ACHN (cell line): Measurements from ENCODE around the gene MANF.
"Not testable (repeated sequence)": the region's sequence is repeated elsewhere in the genome, so short reads cannot be mapped to it uniquely, and the experiment has no call there.

ENCODE experiments used
- DNase-seq: peaks from one replicate; pipeline ENCODE4 v3.0.0-alpha.2; 2015
- in situ Hi-C: cut with HindIII; loops from 2 replicates; pipeline ENCODE4 v1.10.0; 2017; ENCODE audit warnings: low sequenced_read_pairs, low pct_ligation_motif_present, low pct_unique_long_range_greater_than_20kb

The MANF gene

GRCh38 chr3:51362476-51362875 is 22.6 kb upstream of the MANF start:
- in situ Hi-C loops: no loop called here
- DNase-seq: no peak

GRCh38 chr3:51368276-51368675 is 16.8 kb upstream of the MANF start:
- in situ Hi-C loops, DNase-seq: not testable (repeated sequence)

GRCh38 chr3:51371943-51372557 is 13.0 kb upstream of the MANF start:
- in situ Hi-C loops: no loop called here
- peak; percentile 67 for DNase-seq

GRCh38 chr3:51373658-51374421 is 11.3 kb upstream of the MANF start:
- no peak for DNase-seq
- in situ Hi-C loops: no loop called here

GRCh38 chr3:51374456-51374855 is 10.6 kb upstream of the MANF start:
- in situ Hi-C loops: no loop called here
- DNase-seq: no peak

- no peak for DNase-seq
- in situ Hi-C loops: no loop called here
Observed at GRCh38 chr3:51375136-51375535, 10.0 kb upstream of the MANF start.

- no peak for DNase-seq
- in situ Hi-C loops: no loop called here
Observed at GRCh38 chr3:51375571-51375970, 9.5 kb upstream of the MANF start.

- no peak for DNase-seq
- in situ Hi-C loops: no loop called here
Observed at GRCh38 chr3:51378065-51378464, 7.0 kb upstream of the MANF start.

- in situ Hi-C loops: no loop called here
- no peak for DNase-seq
Observed at GRCh38 chr3:51378726-51379125, 6.4 kb upstream of the MANF start.

GRCh38 chr3:51379301-51379700 is 5.8 kb upstream of the MANF start:
- no peak for DNase-seq
- in situ Hi-C loops: no loop called here

- no peak for DNase-seq
- in situ Hi-C loops: no loop called here
Observed at GRCh38 chr3:51379746-51380455, 5.2 kb upstream of the MANF start.

GRCh38 chr3:51380601-51381332 is 4.3 kb upstream of the MANF start:
- in situ Hi-C loops: no loop called here
- DNase-seq: no peak

- no peak for DNase-seq
- in situ Hi-C loops: no loop called here
Observed at GRCh38 chr3:51381333-51381705, 3.8 kb upstream of the MANF start.

- DNase-seq: no peak
Observed at GRCh38 chr3:51382076-51382745, 2.9 kb upstream of the MANF start.

GRCh38 chr3:51382947-51383578 is 2.0 kb upstream of the MANF start:
- no peak for DNase-seq
- in situ Hi-C loops: no loop called here

More at GRCh38 chr3:51382076-51382745, 2.9 kb upstream of the MANF start:
- in situ Hi-C loops: no loop called here

- in situ Hi-C loops: no loop called here
- peak; percentile 21 for DNase-seq
Observed at GRCh38 chr3:51384055-51384725, 901 bp upstream of the MANF start.

GRCh38 chr3:51385621-51386091 is 565 bp downstream of the MANF start:
- DNase-seq: peak; percentile 10
- in situ Hi-C loops: no loop called here
